GM12878 (cell line): ENCODE data around the gene LMF2. TPM values are rescaled to one million over a fixed set of nuclear protein-coding genes. Genes with fewer than 3 reads are reported as not detected.

ENCODE experiments used
- ATAC-seq: fragments of 200-7000 bp; cut with Tn5 transposase; 3 replicates; pipeline ENCODE4 v1.9.1; 2020; ENCODE audit warnings: mild to moderate bottlenecking, moderate library complexity
- BruUV-seq: library from RNA; stranded (reverse); fragments of 400-500 nt; replicated peaks from 2 replicates; lab custom pipeline; 2021; lab: Mats Ljungman, UMichigan
- CTCF ChIA-PET: fragments of 300-600 bp; sonication (Branson Sonifier 250); formaldehyde crosslinking; extraction: SDS; loops from one replicate; lab custom pipeline; 2021; ENCODE audit warnings: inconsistent platforms; lab: Yijun Ruan, JAX
- POLR2A ChIA-PET: fragments of 350-600 bp; formaldehyde crosslinking; extraction: SDS; loops from one replicate; lab custom pipeline; 2021; ENCODE audit warnings: inconsistent platforms; lab: Charles Lee
- RAD21 ChIA-PET: fragments of 300-600 bp; sonication (Branson Sonifier 250); formaldehyde crosslinking; loops from one replicate; lab custom pipeline; 2023; ENCODE audit warnings: antibody characterized with exemption; ENCODE audit not compliant: unreplicated experiment; lab: Charles Lee
- SMC1A ChIA-PET: fragments of 300-600 bp; sonication (Branson Sonifier 250); formaldehyde crosslinking; loops from one replicate; lab custom pipeline; 2023; ENCODE audit not compliant: unreplicated experiment, uncharacterized antibody; lab: Charles Lee
- DNase-seq: peaks from one replicate; pipeline ENCODE4 v3.0.0-alpha.2; 2011; ENCODE audit warnings: low read depth, low spot score
- FAIRE-seq: peaks from 3 replicates; lab custom pipeline; 2011; peaks lifted over from hg19 to GRCh38; lab: Jason Lieb, UNC
- H2AFZ ChIP-seq: 2 replicates; pipeline ENCODE4 v1.6.0; 2011; ENCODE audit warnings: low read depth, low read length, control low read depth; ENCODE audit not compliant: control insufficient read depth
- H3K27ac ChIP-seq: 2 replicates; pipeline ENCODE4 v1.5.1; 2011; ENCODE audit warnings: control low read depth; ENCODE audit not compliant: control insufficient read depth, insufficient read depth
- H3K27me3 ChIP-seq, 2 experiments: replicated peaks in 1 of 2; 2 replicates each; pipeline versions ENCODE4 v1.6.0 to v1.6.1; 2011; ENCODE audit warnings: low read length in 1 of 2; ENCODE audit not compliant: control insufficient read depth in 2 of 2, insufficient read depth in 2 of 2
- H3K36me3 ChIP-seq, 2 experiments: 2 replicates each; pipeline ENCODE4 v1.5.1; 2011; ENCODE audit warnings: low read length in 1 of 2; ENCODE audit not compliant: control insufficient read depth in 2 of 2, insufficient read depth in 2 of 2
- H3K4me1 ChIP-seq: 2 replicates; pipeline ENCODE4 v1.6.1; 2011; ENCODE audit warnings: mild to moderate bottlenecking, low read length, moderate library complexity, mixed read lengths; ENCODE audit not compliant: control insufficient read depth, insufficient read depth
- H3K4me2 ChIP-seq: 2 replicates; pipeline ENCODE4 v1.6.0; 2011; ENCODE audit warnings: control low read depth; ENCODE audit not compliant: control insufficient read depth, insufficient read depth
- H3K4me3 ChIP-seq: fragments of 200-600 bp; sonication (generic); 2 replicates; pipeline ENCODE4 v1.5.1; 2016
- H3K79me2 ChIP-seq: 2 replicates; pipeline ENCODE4 v1.6.0; 2011; ENCODE audit warnings: low read length; ENCODE audit not compliant: control insufficient read depth, insufficient read depth
- H3K9ac ChIP-seq: 2 replicates; pipeline ENCODE4 v1.8.0; 2011; ENCODE audit warnings: low read length, control low read depth, mixed read lengths; ENCODE audit not compliant: control insufficient read depth, insufficient read depth
- H3K9me3 ChIP-seq: replicated peaks from 3 replicates; pipeline ENCODE4 v1.5.1; 2011; ENCODE audit warnings: mild to moderate bottlenecking, low read length; ENCODE audit not compliant: control insufficient read depth, insufficient read depth
- H4K20me1 ChIP-seq: 2 replicates; pipeline ENCODE4 v1.6.0; 2011; ENCODE audit not compliant: control insufficient read depth, insufficient read depth
- E2F8 ChIP-seq: fragments of 450-650 bp; IDR thresholded peaks from 2 replicates; pipeline ENCODE4 v1.6.1; 2018; ENCODE audit warnings: mild to moderate bottlenecking, low read depth, moderate library complexity; ENCODE audit not compliant: partially characterized antibody
- POLR2A ChIP-seq: IDR thresholded peaks from 2 replicates; pipeline ENCODE4 v1.6.1; 2011; ENCODE audit warnings: low read depth, mild to moderate bottlenecking, low read length
- SIN3A ChIP-seq: IDR thresholded peaks from 2 replicates; pipeline ENCODE4 v1.6.1; 2012; ENCODE audit warnings: low read depth, low read length, improper control_type of control experiment
- SUPT20H ChIP-seq: IDR thresholded peaks from 2 replicates; pipeline ENCODE4 v1.6.1; 2011; ENCODE audit warnings: low read depth, mild to moderate bottlenecking, low read length, moderate library complexity, borderline replicate concordance; ENCODE audit not compliant: control insufficient read depth
- TAF1 ChIP-seq: IDR thresholded peaks from 2 replicates; pipeline ENCODE4 v1.6.1; 2011; ENCODE audit warnings: mild to moderate bottlenecking, low read depth, low read length, borderline replicate concordance
- WGBS: methylation state at CpG from one replicate; pipeline ENCODE4 v1.1.6; 2016; ENCODE audit warnings: low lambda C conversion rate; ENCODE audit not compliant: insufficient replicate concordance, insufficient coverage; ENCODE audit errors: missing lambda C conversion rate; 5-methylcytosine and 5-hydroxymethylcytosine counted together
- in situ Hi-C: fragments of 300-500 bp; cut with MboI; formaldehyde crosslinking; loops from 9 replicates; pipeline ENCODE4 v1.14.3; 2018; ENCODE audit warnings: mixed read lengths
- intact Hi-C: fragments of 100-400 bp; cut with micrococcal nuclease; formaldehyde crosslinking; loops from one replicate; pipeline ENCODE4 v1.14.2; 2022; ENCODE audit not compliant: unreplicated experiment
- polyA plus RNA-seq, 11 experiments: library from polyadenylated mRNA; depleted of rRNA in 4 of 11; unstranded in 6 of 11; stranded (reverse) in 5 of 11; fragments of >200 nt; fragmentation: Nextera tagmentation in 4 of 11; fragmentation: Illumina TruSeq in 1 of 11; extraction: Ambion mirVana in 4 of 11; extraction: Trizol in 1 of 11; gene quantifications; 1 replicate in 1 of 11; 2 replicates in 10 of 11; pipeline versions ENCODE4 v1.2.1 to v1.2.3, GENCODE V29; 2011 to 2016; ENCODE audit warnings: inconsistent platforms in 2 of 11, missing spikeins in 2 of 11, low read depth in 1 of 11
- total RNA-seq, 4 experiments: library from RNA; depleted of rRNA in 3 of 4; stranded (reverse); fragments of >200 nt in 3 of 4; fragmentation: Illumina TruSeq in 1 of 4; extraction: Trizol in 1 of 4; gene quantifications; 2 replicates each; pipeline versions ENCODE4 v1.2.1 to v1.2.3, GENCODE V29; 2013 to 2021
- TF ChIP-seq, protein P1 (sequence below): fragments of 450-650 bp; conservative IDR thresholded peaks from 2 replicates; pipeline ENCODE4 v1.6.1; 2017; ENCODE audit warnings: mild to moderate bottlenecking, moderate library complexity

The LMF2 gene
- total and polyA plus RNA-seq, 10 of the 15 experiments (the other 5 are each of a cell fraction or from before 2014, with no cell fraction given), result 0.08 to 57.5 (median 21.2) TPM

GRCh38 chr22:50473855-50474671, 33.4 kb downstream of the LMF2 start:
- Histone ChIP-seq H3K9ac (peak overlapping the region; percentile 66), H3K9me3 (no peaks in the 10 kb centered on the region), H3K27me3 (no peaks in the 10 kb centered on the region), H3K36me3 (0 out of 4 replicates have a peak, but pooled peaks cover 0 to 4% of the 10 kb centered on the region in 2 experiments), H3K4me2 (peak overlapping the region; percentile 99), H3K79me2 (peaks cover 50% of the 10 kb centered on the region), H3K27ac (no peak overlapping the region), H2AFZ (no peak overlapping the region), H3K4me3 (peak overlapping the region; percentile 96), H4K20me1 (no peaks in the 10 kb centered on the region), H3K4me1 (peaks cover 50% of the 10 kb centered on the region)
- intact Hi-C loops, result loop anchor here (10.0 kb wide), 1 partner anchor 229 kb away; the partner anchor contains the start of gene TUBGCP6
- 1% methylated on average over 50 of the region's 62 CpGs for WGBS
- in situ Hi-C loops, result no loop called here
- ATAC-seq, result no peak
- CTCF ChIA-PET, result interaction anchor here (0.6 to 2.9 kb wide), 13 partner anchors 19 to 231 kb away, joined by 3 to 16 read pairs (median 5); partner anchors contain the start of genes HDAC10, LMF2, NCAPH2 and SCO2
- no TSS peak for BruUV-seq
- no peak for DNase-seq
- SMC1A ChIA-PET, result interaction anchor here (1.6 kb wide), 1 partner anchor 23 kb away, joined by 5 read pairs; no protein-coding TSS in a partner anchor
- POLR2A ChIA-PET, result interaction anchor here (1.0 to 2.2 kb wide), 3 partner anchors 28 to 147 kb away, joined by 3 to 6 read pairs (median 3); partner anchors contain the start of gene SCO2
- RAD21 ChIA-PET, result interaction anchor here (1.3 to 2.3 kb wide), 5 partner anchors 21 to 147 kb away, joined by 3 to 11 read pairs (median 6); partner anchors contain the start of genes LMF2 and SCO2
- TF ChIP-seq POLR2A (peak; percentile 61), SUPT20H (no peak), E2F8 (no peak), SIN3A (peak; percentile 40; the same call in 1 of the 2 replicates), TAF1 (no peak)
- TF ChIP-seq, protein P1, sequence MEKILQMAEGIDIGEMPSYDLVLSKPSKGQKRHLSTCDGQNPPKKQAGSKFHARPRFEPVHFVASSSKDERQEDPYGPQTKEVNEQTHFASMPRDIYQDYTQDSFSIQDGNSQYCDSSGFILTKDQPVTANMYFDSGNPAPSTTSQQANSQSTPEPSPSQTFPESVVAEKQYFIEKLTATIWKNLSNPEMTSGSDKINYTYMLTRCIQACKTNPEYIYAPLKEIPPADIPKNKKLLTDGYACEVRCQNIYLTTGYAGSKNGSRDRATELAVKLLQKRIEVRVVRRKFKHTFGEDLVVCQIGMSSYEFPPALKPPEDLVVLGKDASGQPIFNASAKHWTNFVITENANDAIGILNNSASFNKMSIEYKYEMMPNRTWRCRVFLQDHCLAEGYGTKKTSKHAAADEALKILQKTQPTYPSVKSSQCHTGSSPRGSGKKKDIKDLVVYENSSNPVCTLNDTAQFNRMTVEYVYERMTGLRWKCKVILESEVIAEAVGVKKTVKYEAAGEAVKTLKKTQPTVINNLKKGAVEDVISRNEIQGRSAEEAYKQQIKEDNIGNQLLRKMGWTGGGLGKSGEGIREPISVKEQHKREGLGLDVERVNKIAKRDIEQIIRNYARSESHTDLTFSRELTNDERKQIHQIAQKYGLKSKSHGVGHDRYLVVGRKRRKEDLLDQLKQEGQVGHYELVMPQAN, result 0 out of 2 replicates have a peak, but pooled peaks have one; percentile 33
- FAIRE-seq, result no peak
